K562 (cell line): ENCODE measurements around the gene PSMB11. TPM values are rescaled to one million over a fixed set of nuclear protein-coding genes. Genes with fewer than 3 reads are reported as not detected.

Source experiments
- CCAR2 ChIP-seq: fragments of 200-400 bp; formaldehyde crosslinking; IDR thresholded peaks from 2 replicates; pipeline ENCODE4 v1.6.1; 2017; ENCODE audit warnings: mild to moderate bottlenecking, low read depth, low read length
- FOXJ2 ChIP-seq: fragments of 200-800 bp; sonication (Bioruptor generic); IDR thresholded peaks from 2 replicates; pipeline ENCODE4 v1.6.1; 2016; ENCODE audit warnings: missing genetic modification characterization, missing compliant biosample characterization
- FUS ChIP-seq: fragments of 200-400 bp; formaldehyde crosslinking; optimal IDR thresholded peaks from 2 replicates; pipeline ENCODE3; 2017; ENCODE audit warnings: low read depth, low read length
- GATAD2B ChIP-seq: fragments of 450-650 bp; IDR thresholded peaks from 2 replicates; pipeline ENCODE4 v1.6.1; 2017; ENCODE audit warnings: mild to moderate bottlenecking, borderline replicate concordance
- MED1 ChIP-seq: sonication (generic); formaldehyde crosslinking; IDR thresholded peaks from 2 replicates; pipeline ENCODE4 v1.8.1; 2023; ENCODE audit warnings: missing genetic modification reagents, borderline replicate concordance
- NONO ChIP-seq, 2 experiments: fragments of 200-400 bp in 1 of 2; fragments of 450-650 bp in 1 of 2; formaldehyde crosslinking in 1 of 2; IDR thresholded peaks; 2 replicates each; pipeline ENCODE4 v1.6.1; 2017; ENCODE audit warnings: low read depth in 2 of 2, mild to moderate bottlenecking in 2 of 2, moderate library complexity in 2 of 2, low read length in 1 of 2
- NR1H2 ChIP-seq: sonication (generic); formaldehyde crosslinking; IDR thresholded peaks from 2 replicates; pipeline ENCODE4 v1.4.0; 2020; ENCODE audit warnings: mild to moderate bottlenecking, missing genetic modification reagents
- SIN3B ChIP-seq: fragments of 450-650 bp; IDR thresholded peaks from 2 replicates; pipeline ENCODE4 v1.6.1; 2017; ENCODE audit warnings: low read depth, mild to moderate bottlenecking, moderate library complexity
- ZBED1 ChIP-seq: IDR thresholded peaks from 2 replicates; pipeline ENCODE4 v1.6.1; 2014
- ZNF165 ChIP-seq: fragments of 250-450 bp; sonication (Bioruptor Pico); IDR thresholded peaks from 2 replicates; pipeline ENCODE4 v1.4.0; 2020; ENCODE audit warnings: borderline replicate concordance
- ZNF717 ChIP-seq: fragments of 250-450 bp; sonication (Bioruptor Pico); IDR thresholded peaks from 2 replicates; pipeline ENCODE4 v1.5.0; 2021
- ZNF76 ChIP-seq: fragments of 250-450 bp; sonication (Bioruptor Pico); IDR thresholded peaks from 2 replicates; pipeline ENCODE4 v1.4.0; 2020; ENCODE audit warnings: mild to moderate bottlenecking, moderate library complexity, borderline replicate concordance
- polyA plus RNA-seq, 8 experiments: library from polyadenylated mRNA; depleted of rRNA in 4 of 8; stranded (reverse) in 5 of 8; unstranded in 3 of 8; fragments of >200 nt; fragmentation: Nextera tagmentation in 2 of 8; fragmentation: Illumina TruSeq in 1 of 8; extraction: Ambion mirVana in 2 of 8; extraction: Trizol in 1 of 8; gene quantifications; 2 replicates each; pipeline versions ENCODE4 v1.2.1 to v1.2.3, GENCODE V29; 2011 to 2014; ENCODE audit warnings: inconsistent platforms in 1 of 8, missing spikeins in 1 of 8
- total RNA-seq, 7 experiments: library from RNA; depleted of rRNA in 6 of 7; stranded (reverse); fragments of >200 nt in 6 of 7; fragmentation: Illumina TruSeq in 2 of 7; extraction: Trizol in 2 of 7; gene quantifications; 2 replicates each; pipeline versions ENCODE4 v1.2.1 to v1.2.3, GENCODE V29; 2011 to 2021; ENCODE audit warnings: low replicate concordance in 1 of 7
- TF ChIP-seq, protein P1 (sequence below): fragments of 250-450 bp; sonication (Bioruptor Pico); IDR thresholded peaks from 2 replicates; pipeline ENCODE4 v1.4.0; 2020
- TF ChIP-seq, protein P2 (sequence below): sonication (generic); formaldehyde crosslinking; IDR thresholded peaks from 2 replicates; pipeline ENCODE4 v1.8.1; 2022; ENCODE audit warnings: missing genetic modification reagents
- TF ChIP-seq, protein P3 (sequence below): fragments of 250-450 bp; sonication (Bioruptor Pico); IDR thresholded peaks from 2 replicates; pipeline ENCODE4 v1.5.0; 2020; ENCODE audit warnings: mild to moderate bottlenecking
- TF ChIP-seq, protein P4 (sequence below): fragments of 250-450 bp; sonication (Bioruptor Pico); IDR thresholded peaks from 2 replicates; pipeline ENCODE4 v1.5.0; 2021; ENCODE audit warnings: mild to moderate bottlenecking, moderate library complexity

The PSMB11 gene
- total and polyA plus RNA-seq, 9 of the 15 experiments (the other 6 are each of a cell fraction or from before 2014, with no cell fraction given): not detected

DNA sequence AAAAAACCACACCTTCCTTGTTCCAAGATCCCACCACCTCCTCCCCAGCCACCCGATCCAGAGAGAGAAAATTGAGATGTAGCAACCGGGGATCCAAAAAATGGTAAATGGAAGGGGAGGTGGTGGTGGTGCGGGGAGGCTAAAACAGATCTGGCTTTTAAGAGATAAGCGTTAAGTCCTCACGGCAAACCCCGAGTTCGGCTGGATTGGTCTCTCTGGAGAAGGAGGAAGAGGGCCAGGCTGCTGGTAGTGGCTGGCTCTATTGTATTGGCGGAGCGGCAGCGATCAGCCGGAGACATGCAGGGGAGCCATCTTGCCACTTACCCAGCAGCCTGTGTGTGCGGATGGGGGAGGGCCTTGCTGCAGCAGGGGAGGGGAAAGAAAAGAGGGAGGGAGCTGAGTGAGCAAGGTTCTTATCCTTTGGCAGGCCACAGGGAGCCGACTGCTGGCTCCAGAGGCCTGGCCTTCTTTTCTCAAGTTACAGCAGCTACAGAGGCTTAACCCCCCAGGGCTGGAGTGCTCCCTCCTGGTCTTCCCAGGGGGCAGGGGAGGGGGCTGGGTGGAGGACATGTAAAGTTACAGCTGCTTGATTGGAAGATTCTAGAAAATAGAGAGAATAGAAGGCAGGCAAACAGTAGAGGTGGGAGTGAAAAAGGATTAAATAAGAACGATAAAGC, 29.4 kb downstream of the PSMB11 start (continued):
- TF ChIP-seq, protein P1, sequence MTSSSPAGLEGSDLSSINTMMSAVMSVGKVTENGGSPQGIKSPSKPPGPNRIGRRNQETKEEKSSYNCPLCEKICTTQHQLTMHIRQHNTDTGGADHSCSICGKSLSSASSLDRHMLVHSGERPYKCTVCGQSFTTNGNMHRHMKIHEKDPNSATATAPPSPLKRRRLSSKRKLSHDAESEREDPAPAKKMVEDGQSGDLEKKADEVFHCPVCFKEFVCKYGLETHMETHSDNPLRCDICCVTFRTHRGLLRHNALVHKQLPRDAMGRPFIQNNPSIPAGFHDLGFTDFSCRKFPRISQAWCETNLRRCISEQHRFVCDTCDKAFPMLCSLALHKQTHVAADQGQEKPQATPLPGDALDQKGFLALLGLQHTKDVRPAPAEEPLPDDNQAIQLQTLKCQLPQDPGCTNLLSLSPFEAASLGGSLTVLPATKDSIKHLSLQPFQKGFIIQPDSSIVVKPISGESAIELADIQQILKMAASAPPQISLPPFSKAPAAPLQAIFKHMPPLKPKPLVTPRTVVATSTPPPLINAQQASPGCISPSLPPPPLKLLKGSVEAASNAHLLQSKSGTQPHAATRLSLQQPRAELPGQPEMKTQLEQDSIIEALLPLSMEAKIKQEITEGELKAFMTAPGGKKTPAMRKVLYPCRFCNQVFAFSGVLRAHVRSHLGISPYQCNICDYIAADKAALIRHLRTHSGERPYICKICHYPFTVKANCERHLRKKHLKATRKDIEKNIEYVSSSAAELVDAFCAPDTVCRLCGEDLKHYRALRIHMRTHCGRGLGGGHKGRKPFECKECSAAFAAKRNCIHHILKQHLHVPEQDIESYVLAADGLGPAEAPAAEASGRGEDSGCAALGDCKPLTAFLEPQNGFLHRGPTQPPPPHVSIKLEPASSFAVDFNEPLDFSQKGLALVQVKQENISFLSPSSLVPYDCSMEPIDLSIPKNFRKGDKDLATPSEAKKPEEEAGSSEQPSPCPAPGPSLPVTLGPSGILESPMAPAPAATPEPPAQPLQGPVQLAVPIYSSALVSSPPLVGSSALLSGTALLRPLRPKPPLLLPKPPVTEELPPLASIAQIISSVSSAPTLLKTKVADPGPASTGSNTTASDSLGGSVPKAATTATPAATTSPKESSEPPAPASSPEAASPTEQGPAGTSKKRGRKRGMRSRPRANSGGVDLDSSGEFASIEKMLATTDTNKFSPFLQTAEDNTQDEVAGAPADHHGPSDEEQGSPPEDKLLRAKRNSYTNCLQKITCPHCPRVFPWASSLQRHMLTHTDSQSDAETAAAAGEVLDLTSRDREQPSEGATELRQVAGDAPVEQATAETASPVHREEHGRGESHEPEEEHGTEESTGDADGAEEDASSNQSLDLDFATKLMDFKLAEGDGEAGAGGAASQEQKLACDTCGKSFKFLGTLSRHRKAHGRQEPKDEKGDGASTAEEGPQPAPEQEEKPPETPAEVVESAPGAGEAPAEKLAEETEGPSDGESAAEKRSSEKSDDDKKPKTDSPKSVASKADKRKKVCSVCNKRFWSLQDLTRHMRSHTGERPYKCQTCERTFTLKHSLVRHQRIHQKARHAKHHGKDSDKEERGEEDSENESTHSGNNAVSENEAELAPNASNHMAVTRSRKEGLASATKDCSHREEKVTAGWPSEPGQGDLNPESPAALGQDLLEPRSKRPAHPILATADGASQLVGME (CRISPR knock-in tag): no peak
- TF ChIP-seq ZBED1 (no peak), MED1 (no peak), SIN3B (peak; percentile 78), ZNF76 (no peak), ZNF165 (CRISPR knock-in tag) (no peak), FOXJ2 (tag) (no peak), NR1H2 (CRISPR knock-in tag) (no peak), ZNF717 (no peak), GATAD2B (no peak), CCAR2 (no peak), NONO (IDR thresholded peaks at IDR 0.05; ENCODE audit: low read depth in 2 of 2, low read length in 1 of 2) (no peak), FUS (no peak)
- TF ChIP-seq, protein P2, sequence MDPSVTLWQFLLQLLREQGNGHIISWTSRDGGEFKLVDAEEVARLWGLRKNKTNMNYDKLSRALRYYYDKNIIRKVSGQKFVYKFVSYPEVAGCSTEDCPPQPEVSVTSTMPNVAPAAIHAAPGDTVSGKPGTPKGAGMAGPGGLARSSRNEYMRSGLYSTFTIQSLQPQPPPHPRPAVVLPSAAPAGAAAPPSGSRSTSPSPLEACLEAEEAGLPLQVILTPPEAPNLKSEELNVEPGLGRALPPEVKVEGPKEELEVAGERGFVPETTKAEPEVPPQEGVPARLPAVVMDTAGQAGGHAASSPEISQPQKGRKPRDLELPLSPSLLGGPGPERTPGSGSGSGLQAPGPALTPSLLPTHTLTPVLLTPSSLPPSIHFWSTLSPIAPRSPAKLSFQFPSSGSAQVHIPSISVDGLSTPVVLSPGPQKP (CRISPR knock-in tag): no peak
- TF ChIP-seq, protein P3, sequence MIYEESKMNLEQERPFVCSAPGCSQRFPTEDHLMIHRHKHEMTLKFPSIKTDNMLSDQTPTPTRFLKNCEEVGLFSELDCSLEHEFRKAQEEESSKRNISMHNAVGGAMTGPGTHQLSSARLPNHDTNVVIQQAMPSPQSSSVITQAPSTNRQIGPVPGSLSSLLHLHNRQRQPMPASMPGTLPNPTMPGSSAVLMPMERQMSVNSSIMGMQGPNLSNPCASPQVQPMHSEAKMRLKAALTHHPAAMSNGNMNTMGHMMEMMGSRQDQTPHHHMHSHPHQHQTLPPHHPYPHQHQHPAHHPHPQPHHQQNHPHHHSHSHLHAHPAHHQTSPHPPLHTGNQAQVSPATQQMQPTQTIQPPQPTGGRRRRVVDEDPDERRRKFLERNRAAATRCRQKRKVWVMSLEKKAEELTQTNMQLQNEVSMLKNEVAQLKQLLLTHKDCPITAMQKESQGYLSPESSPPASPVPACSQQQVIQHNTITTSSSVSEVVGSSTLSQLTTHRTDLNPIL (CRISPR knock-in tag): no peak
- TF ChIP-seq, protein P4, sequence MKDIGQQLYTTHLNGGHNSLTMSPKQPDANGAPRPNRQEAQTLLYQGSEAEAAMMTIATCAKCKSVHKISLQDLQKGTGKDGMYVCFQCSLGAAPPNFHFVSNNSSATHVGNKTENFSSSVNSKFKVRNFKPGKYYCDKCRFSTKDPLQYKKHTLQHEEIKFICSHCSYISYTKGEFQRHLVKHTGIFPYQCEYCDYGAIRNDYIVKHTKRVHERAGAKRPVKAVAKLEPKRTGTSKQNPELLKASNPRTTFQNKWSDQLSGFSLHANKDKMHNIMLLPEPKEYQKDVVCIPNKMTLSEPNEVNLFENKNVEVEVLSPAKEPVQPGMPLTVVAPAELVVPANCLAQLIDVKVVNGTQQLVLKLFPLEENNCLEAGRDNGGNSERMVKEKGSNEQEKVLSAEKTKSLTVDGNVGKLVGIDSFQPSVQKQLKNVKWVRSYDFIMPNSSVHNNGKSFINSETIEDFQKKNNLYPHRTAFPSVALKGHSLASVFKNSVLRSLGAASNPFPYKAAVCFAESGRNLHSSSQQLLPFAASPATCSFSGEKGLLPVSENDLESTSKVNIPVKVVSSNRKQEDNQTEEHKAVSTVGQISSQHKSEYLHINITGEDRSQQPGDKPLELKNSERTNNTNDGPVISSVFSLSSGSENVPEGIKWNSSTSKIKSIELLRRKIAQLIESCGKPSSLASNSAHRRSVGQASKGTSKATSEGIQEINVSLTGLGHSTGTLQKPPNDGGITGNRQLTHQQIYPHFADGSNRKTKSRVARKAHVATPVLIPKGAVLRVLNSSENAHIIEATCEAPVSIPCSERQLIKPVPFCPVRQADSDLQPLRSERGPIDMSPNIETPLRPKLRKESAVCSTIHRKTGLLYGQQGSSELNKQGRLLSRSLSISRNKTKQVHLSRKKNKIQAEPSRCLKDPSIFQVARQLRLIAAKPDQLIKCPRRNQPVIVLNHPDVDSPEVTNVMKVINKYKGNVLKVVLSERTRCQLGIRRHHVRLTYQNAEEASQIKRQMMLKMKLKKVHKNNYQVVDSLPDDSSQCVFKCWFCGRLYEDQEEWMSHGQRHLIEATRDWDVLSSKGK (CRISPR knock-in tag): no peak
